Prostate gland (tissue), 2 donors: ENCODE data around the gene RPAIN.

ENCODE experiments used
- CTCF ChIP-seq, 4 experiments: fragments of 200-600 bp in 2 of 4; fragments of 450-650 bp in 2 of 4; sonication (generic) in 2 of 4; IDR thresholded peaks; 1 replicate in 3 of 4; 2 replicates in 1 of 4; pipeline ENCODE4 v1.5.1; 2016 to 2019; ENCODE audit warnings: antibody characterized with exemption in 4 of 4, mild to moderate bottlenecking in 2 of 4, moderate library complexity in 2 of 4
- POLR2A ChIP-seq: fragments of 450-650 bp; IDR thresholded peaks from one replicate; pipeline ENCODE4 v1.6.1; 2016; ENCODE audit warnings: antibody characterized with exemption, mild to moderate bottlenecking
- POLR2AphosphoS5 ChIP-seq: sonication (generic); formaldehyde crosslinking; IDR thresholded peaks from one replicate; pipeline ENCODE4 v1.6.1; 2017; ENCODE audit warnings: antibody characterized with exemption

- no peak for TF ChIP-seq CTCF (IDR thresholded peaks at IDR 0.05)
- TF ChIP-seq POLR2A = no peak
- no peak for TF ChIP-seq POLR2AphosphoS5
Observed at GRCh38 chr17:5425826-5426225, 5.8 kb downstream of the RPAIN start.
